HG02938 (cell line): ENCODE data around the gene EIF4E1B.

Experiments used
- ATAC-seq: cut with Tn5 transposase; IDR thresholded peaks from one replicate; pipeline ENCODE4 v1.9.1; 2021; ENCODE audit warnings: mild to moderate bottlenecking, moderate library complexity; ENCODE audit not compliant: unreplicated experiment

The EIF4E1B gene

GRCh38 chr5:176625966-176626875 is 4.3 kb upstream of the EIF4E1B start:
- no peak for ATAC-seq

GRCh38 chr5:176626876-176627236 is 3.6 kb upstream of the EIF4E1B start:
- ATAC-seq, result no peak

- no peak for ATAC-seq
Observed at GRCh38 chr5:176627582-176627981, 2.9 kb upstream of the EIF4E1B start.

DNA sequence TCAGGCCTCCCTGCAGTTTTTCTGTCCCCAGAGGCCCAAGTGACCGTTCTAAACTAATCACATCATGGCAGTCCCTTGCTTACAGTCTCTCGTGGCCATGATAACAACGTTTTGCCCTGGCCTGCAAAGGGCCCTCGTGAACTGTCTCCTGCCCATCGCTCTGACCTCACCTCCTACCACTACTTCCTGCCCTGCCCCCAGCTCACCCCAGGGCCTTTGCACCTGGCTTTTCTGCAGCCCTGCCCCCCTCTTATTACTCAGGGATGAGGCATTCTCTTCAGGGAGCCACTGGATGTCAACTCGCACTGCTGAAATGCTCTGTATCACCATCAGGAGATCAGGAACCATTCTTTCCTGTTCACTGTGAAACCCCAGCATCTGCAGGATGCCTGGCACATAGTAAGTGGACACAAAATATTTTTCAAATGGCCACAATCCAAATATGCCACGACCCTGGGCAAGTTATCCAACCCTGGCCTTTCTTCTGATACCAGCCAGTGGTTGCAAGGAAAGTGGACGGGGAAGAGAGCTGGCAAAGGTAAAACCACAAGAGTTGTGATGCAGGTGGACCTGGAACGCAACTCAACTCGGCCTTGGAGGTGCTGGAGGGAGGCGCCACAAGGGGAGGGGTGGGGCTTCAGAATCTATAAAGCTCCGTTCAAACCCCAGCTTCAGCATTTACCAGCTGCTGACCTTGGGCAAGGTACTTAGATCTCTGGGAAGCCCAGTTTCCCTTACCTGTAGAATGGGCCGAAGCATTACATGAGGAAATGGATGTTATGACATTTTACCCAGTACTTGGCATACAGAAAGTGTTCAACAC is 1.9 kb upstream of the EIF4E1B start:
- no peak for ATAC-seq

- no peak for ATAC-seq
Observed at GRCh38 chr5:176629317-176629852, 1.1 kb upstream of the EIF4E1B start.

DNA sequence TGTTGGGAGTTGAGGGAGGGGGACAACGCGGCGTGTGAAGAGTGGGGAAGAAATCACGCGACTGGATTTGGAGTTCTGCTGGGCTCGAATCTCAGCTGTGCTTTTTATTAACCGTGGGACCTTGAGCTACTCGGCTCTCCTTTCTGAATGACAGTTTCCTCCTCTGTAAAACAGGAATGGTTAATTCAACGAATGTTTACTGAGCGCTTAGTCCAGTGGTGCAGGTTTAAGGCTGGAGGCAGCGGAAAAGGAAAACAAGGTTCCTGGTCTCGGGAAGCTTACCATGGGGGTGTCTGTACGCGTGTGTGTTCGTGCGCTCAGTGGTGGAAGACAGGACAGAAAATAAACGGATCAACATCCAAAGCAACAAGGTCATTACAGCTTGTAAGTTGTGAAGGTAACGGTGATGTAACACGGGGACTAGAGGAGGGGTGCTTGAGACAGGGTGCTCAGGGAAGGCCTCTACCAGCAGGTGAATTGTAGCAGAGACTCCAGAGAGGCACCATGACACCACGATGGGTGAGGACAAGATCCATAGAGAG is 277 bp downstream of the EIF4E1B start:
- no peak for ATAC-seq

GRCh38 chr5:176631383-176632200 is 1.1 kb downstream of the EIF4E1B start:
- ATAC-seq, result no peak

DNA sequence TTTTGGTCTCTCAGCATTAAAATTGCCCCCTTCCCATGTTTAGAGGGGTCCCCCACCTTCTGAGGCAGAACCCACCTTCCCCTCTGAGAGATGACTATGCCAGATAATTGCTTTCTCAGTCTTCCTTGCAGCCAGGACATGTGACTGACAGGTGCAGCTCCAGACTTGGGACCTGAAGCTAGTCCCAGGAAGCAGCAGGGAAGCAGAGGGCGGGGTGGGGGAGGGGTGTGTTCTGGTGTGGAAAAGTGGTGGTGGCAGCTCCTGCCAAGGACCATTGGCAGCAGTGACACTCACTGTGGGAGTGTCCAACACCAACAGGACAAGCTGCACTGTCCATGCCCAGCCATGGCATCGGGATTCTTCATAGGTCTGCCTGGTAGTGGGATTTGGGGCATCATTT is 2.3 kb downstream of the EIF4E1B start:
- ATAC-seq, result no peak

DNA sequence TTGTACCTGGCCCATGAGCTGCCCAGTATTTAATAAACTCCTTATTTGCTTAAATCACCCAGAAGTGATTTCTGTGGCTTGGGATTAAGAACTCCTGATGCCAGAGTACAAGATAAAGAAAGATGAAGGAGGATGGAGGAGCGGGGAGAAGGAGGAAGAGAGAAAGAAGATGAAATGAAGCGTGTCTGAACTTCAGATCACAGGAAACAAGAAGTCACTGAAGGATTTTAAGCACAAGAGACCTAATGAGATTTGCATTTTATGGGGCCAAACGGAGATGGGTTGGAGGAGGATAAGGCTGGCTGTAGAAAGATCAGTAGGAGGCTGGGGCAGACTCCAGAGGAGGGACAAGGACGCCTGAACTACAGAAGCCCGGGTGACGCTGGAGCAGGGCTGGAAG is 3.1 kb downstream of the EIF4E1B start:
- ATAC-seq, result no peak

DNA sequence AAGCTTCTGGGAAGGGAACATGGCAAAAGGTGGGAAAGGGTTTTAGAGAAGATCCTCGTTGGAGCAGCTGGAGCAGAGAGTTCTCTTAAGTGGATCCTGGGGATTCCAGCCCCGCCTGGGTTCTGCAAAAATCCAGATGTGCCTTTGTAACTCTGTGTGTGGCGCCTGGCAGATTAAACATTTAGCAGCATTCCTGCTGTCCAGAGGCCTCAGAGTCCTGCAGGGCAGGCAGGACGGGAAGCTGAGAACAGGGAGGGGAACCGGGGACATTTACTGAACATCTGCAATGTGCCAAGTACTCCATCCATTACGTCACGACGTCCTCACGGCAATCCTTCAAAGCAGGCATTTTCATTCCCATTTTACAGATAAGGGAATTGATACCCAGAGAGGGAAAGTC is 6.0 kb downstream of the EIF4E1B start:
- ATAC-seq, result no peak

DNA sequence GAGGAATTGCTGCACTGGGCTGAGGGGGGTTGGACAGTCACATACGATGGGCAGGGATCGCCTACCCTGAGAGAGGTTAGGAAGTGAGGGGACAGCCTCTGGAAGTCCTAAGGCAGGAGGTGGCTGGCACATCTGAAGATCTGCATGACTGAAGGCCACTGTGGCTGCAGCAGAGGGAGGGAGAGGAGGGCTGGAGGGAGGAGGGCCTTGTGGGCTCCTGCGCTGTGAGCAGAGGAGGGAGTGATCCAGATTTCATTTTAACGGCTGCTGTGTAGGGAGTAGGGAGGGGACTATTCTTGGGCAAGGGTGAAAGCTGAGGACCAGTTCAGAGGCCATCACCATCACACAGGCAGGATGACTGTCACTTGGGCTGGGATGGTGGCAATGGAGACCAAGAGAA is 7.1 kb downstream of the EIF4E1B start:
- no peak for ATAC-seq

DNA sequence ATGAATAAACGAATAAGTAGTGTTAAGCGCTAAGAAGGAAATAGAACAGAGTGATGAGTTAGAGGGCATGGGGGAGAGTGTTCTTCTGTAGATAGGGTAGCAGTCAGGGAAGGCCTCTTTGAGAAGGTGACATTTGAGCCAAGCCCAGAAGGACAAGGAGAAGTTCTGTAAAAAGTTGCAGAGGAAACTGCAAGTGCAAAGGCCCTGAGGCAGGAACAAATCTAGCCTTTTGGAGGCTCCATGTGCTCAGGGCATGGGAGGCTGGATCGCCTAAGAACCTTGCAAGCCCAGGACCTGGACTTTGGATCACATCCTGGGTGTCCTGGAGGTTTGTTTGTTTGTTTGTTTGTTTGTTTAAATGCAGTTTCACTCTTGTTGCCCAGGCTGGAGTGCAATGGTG is 8.0 kb downstream of the EIF4E1B start:
- ATAC-seq, result no peak

GRCh38 chr5:176639208-176639607 is 8.7 kb downstream of the EIF4E1B start:
- no peak for ATAC-seq

DNA sequence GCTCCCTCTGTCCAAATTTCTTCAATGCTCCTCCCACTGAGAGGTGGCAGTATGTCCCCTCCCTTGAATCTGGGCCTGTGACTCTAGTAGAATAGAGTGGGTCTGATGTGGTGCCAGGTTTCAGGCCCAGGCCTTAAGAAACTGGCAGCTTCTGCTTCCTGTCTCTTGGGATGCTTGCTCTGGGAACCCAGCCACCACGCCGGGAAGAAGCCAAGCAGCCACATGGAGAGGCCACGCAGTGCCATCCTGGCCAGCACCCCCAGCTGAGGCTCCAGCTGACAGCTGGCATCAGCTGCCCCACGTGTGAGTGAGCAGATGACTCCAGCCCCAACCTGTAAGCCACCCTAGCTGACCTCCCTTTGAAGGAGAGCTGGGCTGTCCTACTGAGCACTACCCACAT is 9.5 kb downstream of the EIF4E1B start:
- ATAC-seq, result no peak

DNA sequence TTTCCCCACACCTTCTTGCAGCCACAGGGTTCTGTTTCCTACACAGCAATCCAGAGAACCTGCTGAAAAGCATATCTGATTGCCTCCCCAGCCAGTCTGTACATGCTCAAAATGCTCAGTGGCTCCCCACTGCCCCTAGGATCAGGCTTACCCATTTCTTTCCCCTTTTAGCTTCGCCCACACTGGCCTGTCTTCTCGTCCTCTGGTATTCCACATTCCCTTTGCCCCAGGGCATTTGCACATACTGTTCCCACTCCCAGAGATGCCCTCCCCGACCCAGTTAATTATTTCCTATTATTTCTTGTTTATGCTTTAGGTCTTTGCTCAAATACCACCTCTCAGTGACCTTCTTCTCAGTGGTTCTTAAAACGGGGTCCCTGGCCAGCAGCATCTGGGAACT is 10.1 kb downstream of the EIF4E1B start:
- ATAC-seq, result no peak

- no peak for ATAC-seq
Observed at GRCh38 chr5:176642675-176643490, 12.4 kb downstream of the EIF4E1B start.

DNA sequence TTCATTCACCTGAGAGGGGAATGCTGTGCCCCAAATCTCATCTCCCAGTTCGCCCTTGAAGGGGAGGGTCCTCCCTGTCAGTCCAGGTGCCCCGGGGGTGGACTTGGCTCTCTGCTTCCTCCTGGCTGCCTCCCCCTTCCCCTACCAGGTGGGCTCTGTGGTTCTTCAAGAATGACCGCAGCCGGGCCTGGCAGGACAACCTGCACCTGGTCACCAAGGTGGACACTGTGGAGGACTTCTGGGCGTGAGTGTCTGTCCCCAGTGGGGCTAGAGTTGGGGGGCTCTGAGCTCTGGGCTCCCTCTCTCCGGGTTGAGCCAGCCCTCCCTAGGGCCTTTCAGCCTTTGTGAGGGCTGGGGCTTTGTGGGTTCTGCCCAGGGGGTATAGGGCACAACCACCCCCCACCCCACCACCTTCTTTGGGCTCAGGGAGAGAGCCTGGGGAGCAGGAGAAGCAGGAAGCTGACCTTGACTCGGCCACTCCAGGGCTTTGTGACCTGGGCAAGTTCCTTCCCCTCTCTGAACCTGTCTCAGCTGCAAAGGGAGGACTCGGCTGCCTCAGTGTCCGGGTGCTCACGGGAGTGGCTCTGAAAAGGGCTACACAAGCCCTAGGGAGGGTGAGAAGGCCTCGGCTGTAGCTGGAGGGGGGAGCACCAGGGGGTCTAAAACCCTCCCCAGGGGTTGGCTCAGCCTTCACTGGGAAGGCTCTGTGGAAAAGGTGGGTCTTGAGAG is 13.2 kb downstream of the EIF4E1B start:
- ATAC-seq, result no peak

DNA sequence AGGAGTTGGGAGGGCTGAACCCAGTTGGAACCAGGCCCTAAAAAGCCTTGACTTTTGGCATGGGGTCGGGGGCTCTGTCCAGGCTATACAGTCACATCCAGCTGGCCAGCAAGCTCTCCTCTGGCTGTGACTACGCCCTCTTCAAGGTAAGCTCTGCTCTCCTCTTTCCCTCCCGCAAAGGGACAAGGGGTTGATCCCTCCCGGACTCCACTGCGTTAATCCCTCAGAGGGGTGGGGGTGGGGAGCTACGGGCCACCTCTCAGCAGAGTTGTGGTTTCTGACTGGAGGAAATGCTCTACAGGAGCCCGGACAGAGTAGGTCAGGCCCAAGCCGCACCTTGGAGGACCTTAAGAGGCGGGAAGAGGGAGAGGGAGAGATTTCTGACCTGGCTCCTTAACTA is 13.8 kb downstream of the EIF4E1B start:
- no peak for ATAC-seq
